ENCODE data around the gene GABRA5. TPM values are rescaled to one million over a fixed set of nuclear protein-coding genes. Genes with fewer than 3 reads are reported as not detected.
"Not testable (repeated sequence)": the region's sequence is repeated elsewhere in the genome, so short reads cannot be mapped to it uniquely, and the experiment has no call there.

The GABRA5 gene
- total RNA-seq, 1 donor from 2014 or later = 0.21 TPM

DNA sequence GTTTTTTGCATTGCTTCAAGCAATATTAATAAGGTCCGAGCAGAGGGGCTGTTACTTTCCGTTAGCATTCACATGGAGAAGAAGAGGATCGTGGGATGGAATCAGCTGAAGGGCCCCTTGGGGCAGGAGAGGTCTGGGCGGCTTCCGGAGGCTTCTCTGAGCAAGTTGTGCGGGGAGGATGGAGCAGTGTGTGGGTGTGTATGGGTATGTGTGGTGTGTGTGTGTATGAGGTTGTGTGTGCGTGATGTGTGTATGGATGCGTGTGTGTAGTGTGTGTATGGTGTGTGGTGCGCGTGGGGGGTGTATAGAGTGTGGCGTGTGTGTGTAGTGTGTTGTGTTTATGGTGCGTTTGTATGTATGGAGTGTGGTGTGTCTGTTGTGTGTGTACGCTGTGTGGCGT lies 25.8 kb downstream of the GABRA5 start:
- Histone ChIP-seq H3K36me3 (ENCODE audit: control insufficient read depth, insufficient read depth, low read length) (no peaks in the 10 kb centered on the region), H3K4me3 (ENCODE audit: low read depth, low read length) (no peak overlapping the region), H3K27me3 (ENCODE audit: control insufficient read depth, insufficient read depth, low read length) (peaks cover 20% of the 10 kb centered on the region)
- no peak for DNase-seq (ENCODE audit: low read depth)
- TF ChIP-seq, protein P1, sequence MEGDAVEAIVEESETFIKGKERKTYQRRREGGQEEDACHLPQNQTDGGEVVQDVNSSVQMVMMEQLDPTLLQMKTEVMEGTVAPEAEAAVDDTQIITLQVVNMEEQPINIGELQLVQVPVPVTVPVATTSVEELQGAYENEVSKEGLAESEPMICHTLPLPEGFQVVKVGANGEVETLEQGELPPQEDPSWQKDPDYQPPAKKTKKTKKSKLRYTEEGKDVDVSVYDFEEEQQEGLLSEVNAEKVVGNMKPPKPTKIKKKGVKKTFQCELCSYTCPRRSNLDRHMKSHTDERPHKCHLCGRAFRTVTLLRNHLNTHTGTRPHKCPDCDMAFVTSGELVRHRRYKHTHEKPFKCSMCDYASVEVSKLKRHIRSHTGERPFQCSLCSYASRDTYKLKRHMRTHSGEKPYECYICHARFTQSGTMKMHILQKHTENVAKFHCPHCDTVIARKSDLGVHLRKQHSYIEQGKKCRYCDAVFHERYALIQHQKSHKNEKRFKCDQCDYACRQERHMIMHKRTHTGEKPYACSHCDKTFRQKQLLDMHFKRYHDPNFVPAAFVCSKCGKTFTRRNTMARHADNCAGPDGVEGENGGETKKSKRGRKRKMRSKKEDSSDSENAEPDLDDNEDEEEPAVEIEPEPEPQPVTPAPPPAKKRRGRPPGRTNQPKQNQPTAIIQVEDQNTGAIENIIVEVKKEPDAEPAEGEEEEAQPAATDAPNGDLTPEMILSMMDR (IDR thresholded peaks at IDR 0.05; ENCODE audit: insufficient read depth, low read length, poor library complexity, severe bottlenecking) = no peak

- Histone ChIP-seq H3K27me3 (ENCODE audit: control insufficient read depth, insufficient read depth, low read length) (peaks cover 20% of the 10 kb centered on the region), H3K4me3 (ENCODE audit: low read depth, low read length) (no peak overlapping the region), H3K36me3 (ENCODE audit: control insufficient read depth, insufficient read depth, low read length) (no peaks in the 10 kb centered on the region)
- TF ChIP-seq, protein P1 (IDR thresholded peaks at IDR 0.05; ENCODE audit: insufficient read depth, low read length, poor library complexity, severe bottlenecking) = no peak
- no peak for DNase-seq (ENCODE audit: low read depth)
Observed at GRCh38 chr15:26893351-26894065, 26.6 kb downstream of the GABRA5 start.

DNA sequence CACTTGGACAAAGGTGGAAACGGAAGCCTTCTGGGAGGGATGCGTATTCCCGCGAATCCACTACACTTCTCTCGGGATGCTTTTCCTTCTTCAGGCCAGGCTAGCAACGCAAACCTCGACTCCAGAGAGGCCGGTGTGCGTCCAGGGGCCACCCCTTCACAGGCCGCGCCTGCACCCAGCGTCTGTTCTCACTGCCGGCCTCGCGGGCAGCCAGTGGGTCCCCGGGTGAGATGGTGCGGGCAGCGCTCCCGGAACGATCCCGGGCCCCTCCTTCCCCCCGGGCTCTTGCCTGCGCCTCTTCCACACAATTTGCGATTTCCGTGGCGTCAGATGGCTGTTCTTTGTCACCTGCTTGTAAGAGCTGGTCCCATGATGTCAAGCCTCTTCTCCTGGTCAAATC lies 27.3 kb downstream of the GABRA5 start:
- TF ChIP-seq, protein P1 (IDR thresholded peaks at IDR 0.05; ENCODE audit: insufficient read depth, low read length, poor library complexity, severe bottlenecking) = no peak
- Histone ChIP-seq H3K36me3 (ENCODE audit: control insufficient read depth, insufficient read depth, low read length) (no peaks in the 10 kb centered on the region), H3K27me3 (ENCODE audit: control insufficient read depth, insufficient read depth, low read length) (peaks cover 20% of the 10 kb centered on the region), H3K4me3 (ENCODE audit: low read depth, low read length) (no peak overlapping the region)
- DNase-seq (ENCODE audit: low read depth) = no peak

GRCh38 chr15:26895346-26895745 lies 28.5 kb downstream of the GABRA5 start:
- H3K27me3 ChIP-seq (ENCODE audit: control insufficient read depth, insufficient read depth, low read length) = peaks cover 20% of the 10 kb centered on the region
- not testable (repeated sequence) for DNase-seq (ENCODE audit: low read depth); H3K4me3 ChIP-seq (ENCODE audit: low read depth, low read length); H3K36me3 ChIP-seq (ENCODE audit: control insufficient read depth, insufficient read depth, low read length)

DNA sequence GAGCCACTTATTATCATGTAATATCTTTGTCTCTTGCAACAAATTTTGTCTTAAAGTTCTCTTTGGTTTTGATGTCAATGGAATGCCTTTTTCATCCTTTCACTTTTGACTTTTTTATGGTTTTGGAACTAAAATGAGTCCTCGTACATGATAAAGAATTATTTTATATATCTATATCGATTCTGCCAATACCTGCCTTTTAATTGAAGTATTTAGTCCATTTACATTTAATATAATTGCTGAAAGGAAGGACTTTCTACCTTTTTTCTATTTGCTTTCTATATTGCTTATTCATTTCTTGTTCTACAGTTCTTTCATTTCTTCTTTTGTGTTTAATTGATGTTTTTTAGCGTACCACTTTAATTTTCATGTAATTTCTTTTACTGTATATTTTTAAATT lies 32.8 kb downstream of the GABRA5 start:
- no peak overlapping the region for H3K4me3 ChIP-seq (ENCODE audit: low read depth, low read length)
- no peaks in the 10 kb centered on the region for H3K27me3 ChIP-seq (ENCODE audit: control insufficient read depth, insufficient read depth, low read length)
- DNase-seq (ENCODE audit: low read depth) = no peak
- no peaks in the 10 kb centered on the region for H3K36me3 ChIP-seq (ENCODE audit: control insufficient read depth, insufficient read depth, low read length)
- TF ChIP-seq, protein P1 (IDR thresholded peaks at IDR 0.05; ENCODE audit: insufficient read depth, low read length, poor library complexity, severe bottlenecking) = no peak

GRCh38 chr15:26901041-26901440 lies 34.2 kb downstream of the GABRA5 start:
- DNase-seq (ENCODE audit: low read depth) = no peak
- no peaks in the 10 kb centered on the region for H3K27me3 ChIP-seq (ENCODE audit: control insufficient read depth, insufficient read depth, low read length)
- H3K4me3 ChIP-seq (ENCODE audit: low read depth, low read length) = no peak overlapping the region
- H3K36me3 ChIP-seq (ENCODE audit: control insufficient read depth, insufficient read depth, low read length) = no peaks in the 10 kb centered on the region
- TF ChIP-seq, protein P1 (IDR thresholded peaks at IDR 0.05; ENCODE audit: insufficient read depth, low read length, poor library complexity, severe bottlenecking) = no peak
